Activated CD8-positive, alpha-beta memory T cell treated with anti-CD3 and anti-CD28 coated beads for 36 hours (primary cell): ENCODE data around the gene GSG1L. TPM values are rescaled to one million over a fixed set of nuclear protein-coding genes. Genes with fewer than 3 reads are reported as not detected.

Source experiments
- CTCF ChIA-PET: fragments of 350-600 bp; sonication (Branson Sonifier 250); formaldehyde crosslinking; loops from one replicate; lab custom pipeline; 2021; ENCODE audit warnings: antibody characterized with exemption; lab: Charles Lee
- POLR2A ChIA-PET: fragments of 350-600 bp; sonication (Branson Sonifier 250); formaldehyde crosslinking; loops from one replicate; lab custom pipeline; 2021; ENCODE audit warnings: antibody characterized with exemption; lab: Charles Lee
- total RNA-seq, 2 experiments: library from RNA; stranded (reverse); gene quantifications; one replicate each; pipeline ENCODE4 v1.2.3, GENCODE V29; 2021

GSG1L gene
- total RNA-seq, 2 experiments from 2014 or later = not detected

GRCh38 chr16:27792486-27793248, 270.8 kb downstream of the GSG1L start:
- ChIA-PET CTCF (interaction anchor here (0.6 kb wide), 1 partner anchor 335 kb away, joined by 3 read pairs; no protein-coding TSS in a partner anchor), POLR2A (no interaction called here)

GRCh38 chr16:27791404-27791719, 272.2 kb downstream of the GSG1L start:
- ChIA-PET POLR2A (no interaction called here), CTCF (no interaction called here)

GRCh38 chr16:27790546-27791403, 272.7 kb downstream of the GSG1L start:
- CTCF ChIA-PET = no interaction called here
- POLR2A ChIA-PET = no interaction called here

- ChIA-PET POLR2A (no interaction called here), CTCF (no interaction called here)
These were observed 273.8 kb downstream of the GSG1L start for GRCh38 chr16:27789595-27790241.

GRCh38 chr16:27789150-27789549, 274.4 kb downstream of the GSG1L start:
- POLR2A ChIA-PET = no interaction called here
- CTCF ChIA-PET = no interaction called here

- CTCF ChIA-PET = no interaction called here
- POLR2A ChIA-PET = no interaction called here
These were observed 275.8 kb downstream of the GSG1L start for GRCh38 chr16:27787665-27788064.

- ChIA-PET CTCF (no interaction called here), POLR2A (no interaction called here)
These were observed 276.4 kb downstream of the GSG1L start for GRCh38 chr16:27786923-27787625.

- POLR2A ChIA-PET = no interaction called here
- CTCF ChIA-PET = no interaction called here
These were observed 277.1 kb downstream of the GSG1L start for GRCh38 chr16:27786221-27786922.

- POLR2A ChIA-PET = no interaction called here
- CTCF ChIA-PET = no interaction called here
These were observed 278.2 kb downstream of the GSG1L start for GRCh38 chr16:27785307-27785678.

- POLR2A ChIA-PET = interaction anchor here (0.5 kb wide), 1 partner anchor 613 kb away, joined by 3 read pairs; no protein-coding TSS in a partner anchor
These were observed 278.9 kb downstream of the GSG1L start for GRCh38 chr16:27784351-27785306.

GRCh38 chr16:27781981-27782880, 281.3 kb downstream of the GSG1L start:
- ChIA-PET CTCF (no interaction called here), POLR2A (no interaction called here)

More at GRCh38 chr16:27784351-27785306, 278.9 kb downstream of the GSG1L start:
- CTCF ChIA-PET = no interaction called here

- ChIA-PET POLR2A (no interaction called here), CTCF (no interaction called here)
These were observed 282.4 kb downstream of the GSG1L start for GRCh38 chr16:27781195-27781524.

- CTCF ChIA-PET = no interaction called here
- POLR2A ChIA-PET = no interaction called here
These were observed 282.9 kb downstream of the GSG1L start for GRCh38 chr16:27780468-27781194.

- POLR2A ChIA-PET = no interaction called here
- CTCF ChIA-PET = interaction anchor here (0.5 kb wide), 1 partner anchor 139 kb away, joined by 3 read pairs; no protein-coding TSS in a partner anchor
These were observed 283.8 kb downstream of the GSG1L start for GRCh38 chr16:27779641-27780164.

- CTCF ChIA-PET = no interaction called here
- POLR2A ChIA-PET = no interaction called here
These were observed 284.5 kb downstream of the GSG1L start for GRCh38 chr16:27778926-27779570.
